ENCODE data around the gene SLC25A23. TPM values are rescaled to one million over a fixed set of nuclear protein-coding genes. Genes with fewer than 3 reads are reported as not detected.

The SLC25A23 gene
- total RNA-seq, 4 donors from 2014 or later: 111 to 328 (median 240) TPM

GRCh38 chr19:6473647-6474046 lies 14.1 kb upstream of the SLC25A23 start:
- no peak overlapping the region for H3K4me3 ChIP-seq
- no peak overlapping the region for H3K27ac ChIP-seq
- no peaks in the 10 kb centered on the region for H3K9me3 ChIP-seq
- ATAC-seq: no peak
- WGBS, 2 donors (ENCODE audit: low coverage in 1 of 2): 73% methylated on average over 4 of the region's 9 CpGs; no CpG with 5 or more reads in 1 of the 2 donors
- H3K4me1 ChIP-seq: peaks cover 0 to 20% (median 8%) of the 10 kb centered on the region in 3 donors
- H3K27me3 ChIP-seq: peaks cover 55% of the 10 kb centered on the region
- no peaks in the 10 kb centered on the region for H3K36me3 ChIP-seq
- TF ChIP-seq POLR2A (IDR thresholded peaks at IDR 0.05): no peak
- TF ChIP-seq CTCF (IDR thresholded peaks at IDR 0.05): no peak
- no peak for TF ChIP-seq POLR2AphosphoS5 (IDR thresholded peaks at IDR 0.05)
- TF ChIP-seq EP300 (IDR thresholded peaks at IDR 0.05): no peak

- ATAC-seq: no peak
- Histone ChIP-seq H3K36me3 (no peaks in the 10 kb centered on the region), H3K4me3 (no peak overlapping the region), H3K27me3 (peaks cover 45% of the 10 kb centered on the region), H3K9me3 (no peaks in the 10 kb centered on the region), H3K27ac (no peak overlapping the region), H3K4me1 (peaks cover 0 to 20% (median 8%) of the 10 kb centered on the region in 3 donors)
- no CpG with 5 or more reads among the region's 4 CpGs for WGBS, 2 donors (ENCODE audit: low coverage in 1 of 2)
- TF ChIP-seq POLR2A (IDR thresholded peaks at IDR 0.05): no peak
- TF ChIP-seq POLR2AphosphoS5 (IDR thresholded peaks at IDR 0.05): no peak
- no peak for TF ChIP-seq CTCF (IDR thresholded peaks at IDR 0.05)
- TF ChIP-seq EP300 (IDR thresholded peaks at IDR 0.05): no peak
These were observed 13.1 kb upstream of the SLC25A23 start for GRCh38 chr19:6472713-6473112.

DNA sequence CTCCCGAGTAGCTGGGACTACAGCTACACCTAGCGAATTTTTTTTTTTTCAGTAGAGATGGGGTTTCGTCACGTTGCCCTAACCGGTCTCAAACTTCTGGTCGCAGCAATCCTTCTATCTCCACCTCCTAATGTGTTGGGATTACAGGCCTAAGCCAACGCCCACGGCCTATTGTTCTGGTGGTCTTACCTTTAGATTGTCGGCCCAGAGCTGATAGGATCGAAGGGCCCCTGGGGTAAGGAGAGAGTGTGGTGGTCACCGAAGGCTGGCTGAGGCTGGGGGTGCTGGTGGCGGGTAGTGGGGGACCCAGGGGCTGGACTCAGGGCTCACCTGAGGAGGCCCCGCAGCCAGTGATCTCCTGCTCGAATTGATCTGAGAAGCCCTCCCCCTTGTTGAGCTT lies 11.5 kb upstream of the SLC25A23 start:
- 61 to 83% methylated on average over 6 of the region's 14 CpGs for WGBS, 2 donors (ENCODE audit: low coverage in 1 of 2)
- Histone ChIP-seq H3K36me3 (no peaks in the 10 kb centered on the region), H3K9me3 (no peaks in the 10 kb centered on the region), H3K4me1 (peaks cover 0 to 9% (median 5%) of the 10 kb centered on the region in 3 donors), H3K4me3 (no peak overlapping the region), H3K27me3 (peaks cover 29% of the 10 kb centered on the region), H3K27ac (no peak overlapping the region)
- no peak for ATAC-seq
- TF ChIP-seq EP300 (IDR thresholded peaks at IDR 0.05) (no peak), POLR2AphosphoS5 (IDR thresholded peaks at IDR 0.05) (no peak), CTCF (IDR thresholded peaks at IDR 0.05) (no peak), POLR2A (IDR thresholded peaks at IDR 0.05) (no peak)

- no peak overlapping the region for H3K4me3 ChIP-seq
- no peak overlapping the region for H3K27ac ChIP-seq
- H3K9me3 ChIP-seq: no peaks in the 10 kb centered on the region
- TF ChIP-seq EP300 (IDR thresholded peaks at IDR 0.05) (no peak), CTCF (IDR thresholded peaks at IDR 0.05) (no peak), POLR2AphosphoS5 (IDR thresholded peaks at IDR 0.05) (no peak), POLR2A (IDR thresholded peaks at IDR 0.05) (no peak)
- no peaks in the 10 kb centered on the region for H3K36me3 ChIP-seq
- no peak for ATAC-seq
- H3K27me3 ChIP-seq: peaks cover 22% of the 10 kb centered on the region
- H3K4me1 ChIP-seq: peaks cover 0 to under 1% (median 0%) of the 10 kb centered on the region in 3 donors
- WGBS, 2 donors (ENCODE audit: low coverage in 1 of 2): 64 to 88% methylated on average over 3 of the region's 8 CpGs
These were observed 10.6 kb upstream of the SLC25A23 start for GRCh38 chr19:6470173-6470572.

- Histone ChIP-seq H3K36me3 (no peaks in the 10 kb centered on the region), H3K4me1 (peaks cover 0 to 8% (median 4%) of the 10 kb centered on the region in 3 donors), H3K9me3 (no peaks in the 10 kb centered on the region), H3K27ac (no peak overlapping the region), H3K27me3 (peaks cover 28% of the 10 kb centered on the region), H3K4me3 (no peak overlapping the region)
- TF ChIP-seq EP300 (IDR thresholded peaks at IDR 0.05): no peak
- TF ChIP-seq POLR2AphosphoS5 (IDR thresholded peaks at IDR 0.05): no peak
- TF ChIP-seq POLR2A (IDR thresholded peaks at IDR 0.05): no peak
- no peak for TF ChIP-seq CTCF (IDR thresholded peaks at IDR 0.05)
- no peak for ATAC-seq
- WGBS, 2 donors (ENCODE audit: low coverage in 1 of 2): 33 to 86% methylated on average over 1 to 4 of the region's 8 CpGs
These were observed 7.8 kb upstream of the SLC25A23 start for GRCh38 chr19:6467384-6467783.
